ENCODE data around the gene TCF25.

DNA sequence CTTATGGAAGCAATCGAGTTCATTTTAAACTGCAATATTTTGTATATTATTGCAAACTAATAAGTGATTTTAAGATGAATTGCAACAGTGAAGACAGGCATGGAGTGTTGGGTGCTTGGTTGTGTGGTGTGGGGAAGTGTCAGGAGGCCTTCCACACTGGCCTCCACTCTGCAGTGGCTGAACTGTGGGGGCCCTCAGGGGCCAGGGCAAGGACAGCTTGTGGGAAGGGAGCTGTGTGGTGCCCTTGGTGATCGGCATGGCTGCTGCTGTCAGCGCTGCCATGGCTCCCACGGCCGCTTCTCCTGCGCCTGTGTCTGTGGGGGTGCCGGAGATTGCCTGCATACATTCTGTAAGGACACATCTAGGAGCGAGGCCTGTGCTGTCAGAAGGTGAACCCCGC, 19.2 kb downstream of the TCF25 start:
- no peak for TF ChIP-seq CTCF (IDR thresholded peaks at IDR 0.05)
- TF ChIP-seq POLR2A (IDR thresholded peaks at IDR 0.05): no peak

Measured in body of pancreas (tissue), 4 donors.